Uterus (tissue), 2 donors: ENCODE measurements around the gene CDH4.

Source experiments
- CTCF ChIP-seq, 4 experiments: fragments of 200-600 bp in 2 of 4; fragments of 450-650 bp in 2 of 4; sonication (generic) in 2 of 4; IDR thresholded peaks; one replicate each; pipeline ENCODE4 v1.5.1; 2016 to 2019; ENCODE audit warnings: antibody characterized with exemption in 4 of 4, mild to moderate bottlenecking in 2 of 4, moderate library complexity in 1 of 4
- POLR2A ChIP-seq, 2 donors: fragments of 450-650 bp; IDR thresholded peaks; one replicate each; pipeline ENCODE4 v1.6.1; 2016; ENCODE audit warnings: antibody characterized with exemption in 2 of 2, mild to moderate bottlenecking in 1 of 2, moderate library complexity in 1 of 2

GRCh38 chr20:61603715-61604114 is 351.7 kb downstream of the CDH4 start:
- TF ChIP-seq CTCF (IDR thresholded peaks at IDR 0.05) (no peak), POLR2A (IDR thresholded peaks at IDR 0.05) (no peak)
